Measurements from ENCODE around the gene WAS.

GRCh38 chrX:48715876-48716502 lies 32.4 kb downstream of the WAS start:
- no peak for TF ChIP-seq POLR2A (IDR thresholded peaks at IDR 0.05)
- no peak for TF ChIP-seq CTCF (IDR thresholded peaks at IDR 0.05)
